PFSK-1 (cell line): ENCODE measurements around the gene RNF113B.

Experiments used
- FOXP2 ChIP-seq: optimal IDR thresholded peaks from 2 replicates; pipeline ENCODE3; 2011; ENCODE audit warnings: borderline replicate concordance, control low read depth, inconsistent platforms; ENCODE audit not compliant: insufficient read depth; ENCODE audit errors: extremely low read length, extremely low read depth
- POLR2AphosphoS5 ChIP-seq: IDR thresholded peaks from 2 replicates; pipeline ENCODE4 v1.6.1; 2012; ENCODE audit warnings: low read depth, mild to moderate bottlenecking, control low read depth, low read length, moderate library complexity
- SIN3A ChIP-seq: IDR thresholded peaks from 2 replicates; pipeline ENCODE4 v1.6.1; 2012; ENCODE audit warnings: mild to moderate bottlenecking, low read length, moderate library complexity, borderline replicate concordance; ENCODE audit not compliant: insufficient read depth
- TAF1 ChIP-seq: IDR thresholded peaks from 2 replicates; pipeline ENCODE4 v1.6.1; 2012; ENCODE audit warnings: low read length, control low read depth, borderline replicate concordance; ENCODE audit not compliant: insufficient read depth
- TF ChIP-seq, protein P1 (sequence below), 2 experiments: IDR thresholded peaks; 2 replicates each; pipeline versions ENCODE4 v1.6.1 to v1.8.0; 2011 to 2012; ENCODE audit warnings: low read depth in 2 of 2, low read length in 2 of 2, control low read depth in 1 of 2, inconsistent platforms in 1 of 2, mild to moderate bottlenecking in 1 of 2, moderate library complexity in 1 of 2; ENCODE audit not compliant: insufficient read depth in 1 of 2

RNF113B gene

DNA sequence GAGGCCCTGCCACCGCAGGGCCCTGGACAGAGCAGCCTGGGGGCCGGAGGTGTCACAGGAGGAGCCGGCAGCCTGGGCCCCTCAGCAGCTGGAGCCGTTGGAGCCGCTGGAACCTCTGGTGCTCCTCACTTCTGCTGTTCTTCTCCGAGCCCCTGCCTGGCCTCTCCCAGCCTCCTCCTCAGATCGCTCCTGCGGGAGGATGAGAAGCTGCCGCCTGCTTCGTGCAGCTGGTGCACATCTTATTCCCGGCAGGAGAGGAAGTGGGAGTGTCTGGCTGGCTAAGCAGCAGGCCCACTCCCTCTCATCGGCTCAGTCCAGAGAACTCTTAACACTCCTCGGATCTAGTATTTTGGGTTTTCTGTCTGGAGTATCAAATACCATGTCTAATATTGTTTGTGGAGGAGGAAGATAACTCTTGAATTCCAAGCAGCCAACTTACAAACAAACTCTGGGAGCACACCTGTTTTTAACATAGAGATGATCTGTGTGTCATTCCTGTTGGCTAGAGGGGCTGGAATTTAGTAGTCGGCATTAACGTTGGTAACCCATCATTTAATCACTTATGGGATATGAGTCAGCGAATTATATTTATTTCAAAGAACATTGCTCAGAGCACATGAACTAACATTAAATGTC lies 37.1 kb upstream of the RNF113B start:
- TF ChIP-seq SIN3A (no peak), POLR2AphosphoS5 (no peak), FOXP2 (no peak), TAF1 (no peak)
- TF ChIP-seq, protein P1, sequence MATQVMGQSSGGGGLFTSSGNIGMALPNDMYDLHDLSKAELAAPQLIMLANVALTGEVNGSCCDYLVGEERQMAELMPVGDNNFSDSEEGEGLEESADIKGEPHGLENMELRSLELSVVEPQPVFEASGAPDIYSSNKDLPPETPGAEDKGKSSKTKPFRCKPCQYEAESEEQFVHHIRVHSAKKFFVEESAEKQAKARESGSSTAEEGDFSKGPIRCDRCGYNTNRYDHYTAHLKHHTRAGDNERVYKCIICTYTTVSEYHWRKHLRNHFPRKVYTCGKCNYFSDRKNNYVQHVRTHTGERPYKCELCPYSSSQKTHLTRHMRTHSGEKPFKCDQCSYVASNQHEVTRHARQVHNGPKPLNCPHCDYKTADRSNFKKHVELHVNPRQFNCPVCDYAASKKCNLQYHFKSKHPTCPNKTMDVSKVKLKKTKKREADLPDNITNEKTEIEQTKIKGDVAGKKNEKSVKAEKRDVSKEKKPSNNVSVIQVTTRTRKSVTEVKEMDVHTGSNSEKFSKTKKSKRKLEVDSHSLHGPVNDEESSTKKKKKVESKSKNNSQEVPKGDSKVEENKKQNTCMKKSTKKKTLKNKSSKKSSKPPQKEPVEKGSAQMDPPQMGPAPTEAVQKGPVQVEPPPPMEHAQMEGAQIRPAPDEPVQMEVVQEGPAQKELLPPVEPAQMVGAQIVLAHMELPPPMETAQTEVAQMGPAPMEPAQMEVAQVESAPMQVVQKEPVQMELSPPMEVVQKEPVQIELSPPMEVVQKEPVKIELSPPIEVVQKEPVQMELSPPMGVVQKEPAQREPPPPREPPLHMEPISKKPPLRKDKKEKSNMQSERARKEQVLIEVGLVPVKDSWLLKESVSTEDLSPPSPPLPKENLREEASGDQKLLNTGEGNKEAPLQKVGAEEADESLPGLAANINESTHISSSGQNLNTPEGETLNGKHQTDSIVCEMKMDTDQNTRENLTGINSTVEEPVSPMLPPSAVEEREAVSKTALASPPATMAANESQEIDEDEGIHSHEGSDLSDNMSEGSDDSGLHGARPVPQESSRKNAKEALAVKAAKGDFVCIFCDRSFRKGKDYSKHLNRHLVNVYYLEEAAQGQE (IDR thresholded peaks at IDR 0.05; ENCODE audit: insufficient read depth in 1 of 2, low read depth in 2 of 2, low read length in 2 of 2) = no peak

DNA sequence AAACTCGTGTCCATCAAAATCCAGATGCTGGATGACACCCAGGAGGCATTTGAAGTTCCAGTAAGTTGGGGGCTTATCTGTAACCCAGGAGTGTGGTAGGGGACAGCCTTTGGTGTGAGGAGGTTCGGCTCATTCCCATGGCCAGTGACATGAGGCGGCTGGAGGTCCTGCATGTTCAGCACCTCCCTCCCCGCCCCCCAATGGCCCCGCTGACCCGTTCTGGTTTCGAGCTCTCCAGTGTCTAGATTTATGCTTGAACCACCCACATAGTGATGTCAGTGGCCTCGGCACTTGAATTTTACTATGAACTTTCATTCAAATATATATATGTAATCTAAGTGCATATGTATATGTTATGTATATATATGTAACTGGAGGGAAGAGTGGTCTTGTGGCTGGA lies 36.3 kb upstream of the RNF113B start:
- TF ChIP-seq, protein P1 (IDR thresholded peaks at IDR 0.05; ENCODE audit: insufficient read depth in 1 of 2, low read depth in 2 of 2, low read length in 2 of 2) = no peak
- TF ChIP-seq FOXP2 (no peak), SIN3A (no peak), TAF1 (no peak), POLR2AphosphoS5 (no peak)

DNA sequence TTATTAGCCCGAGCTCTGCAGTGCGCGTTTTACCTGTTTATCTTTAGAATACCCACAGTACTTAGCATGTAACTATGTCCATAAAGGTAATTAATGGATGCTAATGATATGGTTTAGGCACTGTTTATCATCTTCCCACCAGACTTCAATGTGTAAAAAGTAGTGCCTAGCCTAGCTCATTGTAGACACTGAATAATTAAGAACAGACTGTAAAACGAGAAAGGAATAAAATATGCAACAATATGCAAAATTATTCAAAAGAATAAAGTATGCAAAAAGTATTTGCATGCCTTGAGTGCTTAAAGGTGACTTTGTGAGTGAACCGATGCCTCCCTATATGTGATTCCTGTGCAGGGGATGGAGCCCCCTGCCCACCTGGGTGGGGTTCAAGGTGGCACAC lies 35.7 kb upstream of the RNF113B start:
- TF ChIP-seq FOXP2 (no peak), POLR2AphosphoS5 (no peak), SIN3A (no peak), TAF1 (no peak)
- TF ChIP-seq, protein P1 (IDR thresholded peaks at IDR 0.05; ENCODE audit: insufficient read depth in 1 of 2, low read depth in 2 of 2, low read length in 2 of 2) = no peak

DNA sequence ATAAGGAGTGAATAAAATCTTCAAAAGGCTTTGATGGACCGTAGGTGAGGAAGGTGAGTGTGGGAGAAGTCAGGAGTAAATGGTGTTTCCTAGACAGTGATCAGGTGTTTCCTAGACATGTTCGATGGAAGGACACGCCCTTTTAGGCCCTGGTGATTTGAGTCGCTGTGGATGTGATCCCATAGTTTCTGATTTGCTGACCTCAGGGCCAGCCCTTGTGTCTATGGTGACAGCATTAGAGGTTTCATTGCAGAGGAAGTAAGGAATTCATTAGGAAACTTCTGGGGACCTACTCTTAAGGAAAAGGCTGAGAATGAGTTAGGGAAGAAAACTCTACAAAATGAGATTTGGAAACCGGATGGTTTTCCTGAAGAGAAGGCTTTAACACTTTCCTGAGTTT lies 31.5 kb upstream of the RNF113B start:
- no peak for TF ChIP-seq SIN3A
- TF ChIP-seq TAF1 = no peak
- TF ChIP-seq, protein P1 (IDR thresholded peaks at IDR 0.05; ENCODE audit: insufficient read depth in 1 of 2, low read depth in 2 of 2, low read length in 2 of 2) = no peak
- TF ChIP-seq FOXP2 = no peak
- no peak for TF ChIP-seq POLR2AphosphoS5

DNA sequence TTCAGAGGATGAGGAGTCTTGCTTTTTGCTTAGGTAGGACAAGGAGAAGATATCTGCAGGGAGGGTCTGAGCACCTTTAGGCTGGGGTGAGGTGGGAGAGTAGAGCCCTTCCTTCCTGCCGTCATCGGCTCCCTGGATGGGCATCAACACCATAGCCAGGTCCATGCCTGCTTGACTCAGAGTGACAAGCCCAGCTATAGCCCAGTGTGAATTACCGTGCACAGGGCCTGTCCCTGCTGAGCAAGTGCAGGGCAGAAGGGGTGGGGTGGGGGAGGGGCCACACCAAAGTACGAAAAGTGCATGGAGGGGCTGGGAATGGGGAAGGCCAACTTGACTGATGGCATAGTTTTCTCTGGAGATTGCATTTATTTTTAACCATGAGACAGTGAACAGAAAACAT lies 30.3 kb upstream of the RNF113B start:
- TF ChIP-seq SIN3A (no peak), POLR2AphosphoS5 (no peak), TAF1 (no peak), FOXP2 (no peak)
- TF ChIP-seq, protein P1 (IDR thresholded peaks at IDR 0.05; ENCODE audit: insufficient read depth in 1 of 2, low read depth in 2 of 2, low read length in 2 of 2) = no peak
